HL-60 (cell line): ENCODE data around the gene SRRM3.
A peak's percentile ranks its signal among the peaks of the same experiment; 100 is the strongest.

ENCODE experiments used
- DNase-seq, 2 experiments: peaks; one replicate each; pipeline ENCODE4 v3.0.0-alpha.2; 2010 to 2020; ENCODE audit warnings: low read depth in 1 of 2, low spot score in 1 of 2
- H3K27ac ChIP-seq: fragments of 250-450 bp; sonication (Bioruptor Pico); replicated peaks from 2 replicates; pipeline ENCODE4 v1.5.1; 2020; ENCODE audit warnings: mild to moderate bottlenecking, moderate library complexity
- H3K27me3 ChIP-seq: fragments of 250-450 bp; sonication (Bioruptor Pico); 2 replicates; pipeline ENCODE4 v1.5.1; 2021; ENCODE audit warnings: mild to moderate bottlenecking, moderate library complexity; ENCODE audit not compliant: insufficient read depth, poor library complexity, severe bottlenecking
- H3K4me3 ChIP-seq: replicated peaks from 2 replicates; pipeline ENCODE4 v1.5.1; 2011; ENCODE audit warnings: mild to moderate bottlenecking, control low read depth, low read length; ENCODE audit not compliant: insufficient read depth
- CTCF ChIP-seq: IDR thresholded peaks from one replicate; pipeline ENCODE4 v1.5.1; 2011; ENCODE audit warnings: low read length, control low read depth, inconsistent platforms; ENCODE audit not compliant: insufficient read depth
- GABPA ChIP-seq: IDR thresholded peaks from 2 replicates; pipeline ENCODE4 v1.6.1; 2012; ENCODE audit warnings: low read depth
- POLR2AphosphoS5 ChIP-seq: IDR thresholded peaks from 2 replicates; pipeline ENCODE4 v1.6.1; 2012; ENCODE audit warnings: low read depth
- REST ChIP-seq: IDR thresholded peaks from 2 replicates; pipeline ENCODE4 v1.6.1; 2012; ENCODE audit warnings: low read depth; ENCODE audit not compliant: insufficient replicate concordance
- SPI1 ChIP-seq: IDR thresholded peaks from 2 replicates; pipeline ENCODE4 v1.6.1; 2012; ENCODE audit warnings: low read depth, mild to moderate bottlenecking, borderline replicate concordance

SRRM3 gene

GRCh38 chr7:76230214-76230613, 28.5 kb downstream of the SRRM3 start:
- Histone ChIP-seq H3K27me3 (peaks cover 3% of the 10 kb centered on the region), H3K4me3 (no peak overlapping the region), H3K27ac (no peak overlapping the region)
- no peak for TF ChIP-seq SPI1
- DNase-seq, result no peak

DNA sequence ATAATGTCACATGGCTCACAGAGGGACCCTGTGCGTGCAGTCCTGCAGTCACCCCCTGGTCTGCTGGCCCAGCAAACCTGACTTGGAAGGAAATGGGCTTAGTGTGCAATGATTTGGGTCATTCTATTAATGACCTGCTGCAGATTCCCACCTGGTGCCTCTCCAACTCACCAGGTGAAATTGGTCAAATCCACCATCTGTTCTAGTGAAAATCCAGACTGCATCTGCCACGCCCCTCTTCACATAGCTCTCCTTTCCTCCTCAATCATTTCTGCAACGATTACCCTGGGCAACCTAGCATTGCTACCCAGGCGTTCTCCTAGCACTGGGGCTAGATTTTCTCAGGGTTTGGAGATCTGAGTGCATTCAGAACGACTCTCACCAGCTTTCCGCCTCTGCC, 29.4 kb downstream of the SRRM3 start:
- H3K27ac ChIP-seq, result no peak overlapping the region
- H3K4me3 ChIP-seq, result no peak overlapping the region
- TF ChIP-seq REST (no peak), POLR2AphosphoS5 (no peak), GABPA (no peak), CTCF (no peak), SPI1 (no peak)
- peaks cover 5% of the 10 kb centered on the region for H3K27me3 ChIP-seq
- DNase-seq, result no peak

DNA sequence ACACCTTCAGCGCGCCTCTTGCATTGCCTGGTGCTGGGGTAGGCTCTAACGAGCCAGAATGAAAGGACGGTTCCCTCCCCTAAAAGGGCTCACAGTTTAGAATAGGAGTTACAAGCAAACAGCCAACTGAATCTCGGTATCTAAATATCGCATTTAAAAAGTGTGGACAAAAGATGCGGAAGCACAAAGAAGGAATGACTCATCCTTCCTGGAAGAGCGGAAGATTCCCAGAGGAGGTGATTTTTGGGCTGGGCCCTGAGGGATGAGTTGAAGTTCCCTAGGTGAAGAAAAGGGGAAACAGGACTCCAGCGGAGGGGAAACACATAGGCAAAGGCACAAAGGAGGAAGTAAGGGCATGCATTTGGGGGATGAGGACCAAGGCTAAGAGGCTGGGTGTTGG, 29.9 kb downstream of the SRRM3 start:
- no peak overlapping the region for H3K4me3 ChIP-seq
- peak in 1 of 2 experiments; percentile 8 for DNase-seq
- H3K27me3 ChIP-seq, result peaks cover 5% of the 10 kb centered on the region
- H3K27ac ChIP-seq, result no peak overlapping the region
- TF ChIP-seq GABPA, result no peak
- no peak for TF ChIP-seq POLR2AphosphoS5
- TF ChIP-seq SPI1, result no peak
- TF ChIP-seq CTCF, result no peak
- TF ChIP-seq REST, result no peak

DNA sequence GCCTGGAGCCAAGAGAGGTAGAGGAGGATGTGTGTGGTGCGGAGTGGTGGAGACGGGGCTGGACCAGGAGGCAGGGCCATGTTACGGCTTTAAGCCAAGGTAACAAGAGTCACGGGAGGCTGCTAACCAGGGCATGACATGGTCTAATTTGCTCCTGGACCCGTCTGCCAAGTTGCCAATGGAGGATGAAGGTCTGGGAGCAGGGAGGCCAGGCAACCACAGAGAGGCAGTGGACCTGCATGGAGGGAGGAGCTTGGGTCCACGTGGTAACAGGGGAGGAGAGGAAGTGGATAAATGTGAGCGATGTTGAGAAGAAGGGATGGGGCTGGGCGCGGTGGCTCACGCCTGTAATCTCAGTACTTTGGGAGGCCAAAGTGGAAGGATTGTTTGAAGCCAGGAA, 31.0 kb downstream of the SRRM3 start:
- Histone ChIP-seq H3K27me3 (peaks cover 5% of the 10 kb centered on the region), H3K27ac (no peak overlapping the region), H3K4me3 (no peak overlapping the region)
- no peak for DNase-seq
- TF ChIP-seq REST, result no peak
- no peak for TF ChIP-seq POLR2AphosphoS5
- TF ChIP-seq CTCF, result no peak
- TF ChIP-seq GABPA, result no peak
- TF ChIP-seq SPI1, result no peak
